Hematopoietic multipotent progenitor cell treated with erythropoietin and hydrocortisone succinate and interleukin-3 and kit ligand, for 8 days (in vitro differentiated cells): ENCODE measurements around the gene ABCG8.

Source experiments
- DNase-seq: peaks from one replicate; pipeline ENCODE4 v3.0.0-alpha.2; 2015

Gene ABCG8

GRCh38 chr2:43838560-43839267, at the start of gene ABCG8, which contains the start of gene ABCG5:
ABCG8 (plus strand) TSS chr2:43838971; CDS start chr2:43839054, 83 bp downstream.
ABCG5 (minus strand) TSS chr2:43838839; CDS start chr2:43838679, 160 bp downstream.
- no peak for DNase-seq

- DNase-seq = no peak
Observed at GRCh38 chr2:43790147-43790546, 48.6 kb upstream of the ABCG8 start.

DNA sequence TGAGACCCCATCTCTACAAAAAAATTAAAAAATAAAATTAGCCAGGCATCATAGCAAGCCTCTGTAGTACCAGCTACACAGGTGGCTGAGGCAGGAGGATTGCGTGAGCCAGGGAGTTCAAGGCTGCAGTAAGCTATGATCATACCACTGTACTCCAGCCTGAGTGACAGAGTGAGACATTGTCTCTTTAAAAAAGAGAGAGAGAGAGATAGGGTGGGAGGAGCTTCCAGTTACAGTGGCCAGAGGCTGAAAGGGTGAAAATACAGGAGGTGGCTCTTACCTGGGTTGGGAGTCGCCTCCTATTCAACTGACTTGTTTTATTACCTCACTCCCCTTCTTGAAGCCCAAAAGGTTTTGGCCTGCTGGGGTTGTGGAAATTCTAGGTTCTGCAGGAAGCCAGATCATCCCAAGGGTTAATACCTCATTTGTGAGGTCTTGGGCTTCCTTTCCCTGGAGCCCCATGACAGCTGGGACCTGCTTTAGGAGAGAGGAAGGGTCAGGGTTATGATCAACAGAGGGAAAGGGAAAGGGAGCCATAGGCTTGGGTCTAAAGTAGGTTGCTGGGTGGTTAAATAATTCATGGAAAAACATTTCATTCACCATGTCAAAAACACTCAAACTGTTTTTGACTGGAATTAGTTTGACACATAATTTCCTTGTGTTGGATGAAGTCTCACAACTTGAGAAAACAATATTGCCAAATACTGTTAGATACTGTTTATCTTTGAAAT, 47.6 kb upstream of the ABCG8 start:
- no peak for DNase-seq

DNA sequence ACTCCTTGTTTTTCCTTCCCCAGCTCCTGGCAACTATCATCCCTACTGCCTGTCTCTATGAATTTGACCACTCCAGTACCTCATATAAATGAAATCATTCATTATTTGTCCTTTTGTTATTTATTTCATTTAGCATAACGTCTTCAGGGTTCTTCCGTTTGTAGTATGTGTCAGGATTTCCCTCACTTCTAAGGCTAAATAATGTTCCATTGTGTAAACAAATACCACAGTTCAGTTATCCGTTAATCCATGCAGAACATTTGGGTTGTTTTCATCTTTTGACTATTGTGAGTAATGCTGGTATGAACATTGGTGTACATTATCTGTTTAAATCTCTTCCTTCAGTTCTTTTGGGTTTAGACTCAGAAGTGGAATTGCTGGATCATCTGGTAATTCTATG, 46.1 kb upstream of the ABCG8 start:
- DNase-seq = no peak

DNA sequence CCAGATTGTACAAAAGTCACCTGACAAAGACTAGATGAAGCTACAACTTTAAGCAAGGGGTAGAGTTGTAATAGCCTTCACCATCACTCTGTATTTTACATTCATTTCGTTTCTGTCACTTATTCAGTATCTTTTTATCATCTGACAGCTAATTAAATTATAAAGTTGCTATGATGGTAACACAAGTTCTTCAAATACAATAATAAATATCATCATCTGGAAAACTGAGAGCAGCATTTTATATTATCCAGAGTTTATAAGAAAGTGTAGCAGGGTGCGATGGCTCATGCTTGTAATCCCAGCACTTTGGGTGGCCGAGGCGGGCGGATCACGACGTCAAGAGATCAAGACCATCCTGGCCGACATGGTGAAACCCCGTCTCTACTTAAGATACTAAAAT, 43.8 kb upstream of the ABCG8 start:
- DNase-seq = no peak

DNA sequence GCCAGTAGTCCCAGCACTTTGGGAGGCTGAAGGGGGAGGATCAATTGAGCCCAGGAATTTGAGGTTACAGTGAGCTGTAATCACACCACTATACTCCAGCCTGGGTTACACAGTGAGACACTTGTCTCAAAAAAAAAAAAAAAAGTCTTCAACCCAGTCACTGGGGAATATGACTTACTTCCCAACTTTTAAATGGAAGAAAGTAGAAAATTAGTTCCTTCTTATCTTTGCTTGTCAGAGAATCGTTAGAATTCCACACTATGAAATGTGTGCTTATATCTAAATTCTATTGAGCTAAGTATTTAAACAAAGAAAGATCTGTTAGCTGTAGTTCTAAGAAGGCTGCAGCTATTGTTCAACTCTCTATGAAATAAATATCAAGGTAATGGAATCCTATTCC, 42.6 kb upstream of the ABCG8 start:
- DNase-seq = no peak

GRCh38 chr2:43798300-43798699, 40.5 kb upstream of the ABCG8 start:
- no peak for DNase-seq

GRCh38 chr2:43800894-43801293, 37.9 kb upstream of the ABCG8 start:
- no peak for DNase-seq

DNA sequence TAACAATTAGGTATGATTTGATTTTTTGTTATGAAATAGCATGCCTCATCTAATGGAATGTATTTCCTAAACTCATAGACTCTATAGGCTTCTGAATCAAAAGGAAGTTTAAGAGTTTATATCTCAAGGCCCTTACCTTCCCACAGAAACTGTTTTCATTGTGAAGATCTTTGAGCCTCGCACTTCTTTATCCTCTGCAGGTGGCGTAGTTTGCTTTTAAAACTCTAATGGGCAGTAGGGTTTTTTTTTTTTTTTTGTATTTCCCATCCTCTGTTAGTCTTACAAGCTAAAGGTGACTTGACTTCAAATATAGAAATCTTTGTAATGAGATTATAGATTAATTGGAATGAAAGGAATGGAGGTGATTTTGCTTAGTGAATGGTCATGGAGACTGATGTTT, 36.6 kb upstream of the ABCG8 start:
- no peak for DNase-seq

DNA sequence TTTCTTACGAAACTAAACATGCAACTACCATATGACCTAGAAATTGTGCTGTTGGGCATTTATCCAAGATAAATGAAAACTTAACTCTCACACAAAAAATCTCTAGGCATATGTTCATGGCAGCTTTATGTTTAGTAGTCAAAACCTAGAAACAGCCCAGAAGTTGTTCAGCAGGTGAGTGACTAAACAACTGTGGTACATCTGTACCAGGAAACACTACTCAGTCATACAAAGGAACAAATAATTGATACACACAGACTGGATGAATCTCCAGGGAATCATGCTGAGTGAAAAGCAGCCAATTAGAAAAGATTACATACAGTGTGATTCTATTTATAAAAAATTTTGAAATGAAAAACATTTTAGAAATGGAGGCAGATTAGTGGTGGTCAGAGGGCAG, 35.7 kb upstream of the ABCG8 start:
- DNase-seq = no peak

- no peak for DNase-seq
Observed at GRCh38 chr2:43806719-43807031, 32.1 kb upstream of the ABCG8 start.

DNA sequence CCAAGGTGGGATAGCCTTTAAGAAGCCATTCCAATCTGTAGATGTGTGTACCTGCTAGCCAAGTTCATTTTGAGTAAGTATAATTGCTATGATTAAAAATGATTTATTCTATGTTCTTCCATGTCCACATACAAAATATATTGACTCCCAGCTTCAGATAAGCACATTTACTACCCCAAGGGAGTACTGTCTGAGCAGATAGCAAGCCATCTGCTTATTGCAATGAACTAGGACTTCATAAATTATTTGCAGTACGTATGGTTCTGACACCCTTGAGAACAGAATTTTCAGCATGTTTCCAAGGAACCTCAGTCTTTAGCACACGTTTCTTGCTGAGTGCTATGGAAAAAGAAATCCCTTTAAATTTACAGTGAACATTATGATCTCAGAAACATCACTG, 28.3 kb upstream of the ABCG8 start:
- no peak for DNase-seq

GRCh38 chr2:43810888-43811287, 27.9 kb upstream of the ABCG8 start:
- DNase-seq = no peak

DNA sequence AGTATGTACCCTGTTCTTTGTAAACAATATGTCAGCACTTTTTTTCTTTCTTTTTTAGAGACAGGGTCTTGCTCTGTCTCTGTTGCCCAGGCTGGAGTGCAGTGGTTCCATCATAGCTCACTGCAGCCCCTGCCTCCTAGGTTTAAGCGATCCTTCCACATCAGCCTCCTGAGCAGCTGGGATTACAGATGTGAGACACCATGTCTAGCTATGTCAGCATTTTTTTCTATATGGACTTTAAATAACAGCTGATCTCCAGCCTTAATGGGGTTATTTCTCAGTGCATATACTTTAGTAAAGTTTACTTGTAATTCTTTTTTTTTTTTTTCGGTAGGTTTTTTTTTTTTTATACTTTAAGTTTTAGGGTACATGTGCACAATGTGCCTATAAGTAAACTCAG, 26.8 kb upstream of the ABCG8 start:
- DNase-seq = no peak

DNA sequence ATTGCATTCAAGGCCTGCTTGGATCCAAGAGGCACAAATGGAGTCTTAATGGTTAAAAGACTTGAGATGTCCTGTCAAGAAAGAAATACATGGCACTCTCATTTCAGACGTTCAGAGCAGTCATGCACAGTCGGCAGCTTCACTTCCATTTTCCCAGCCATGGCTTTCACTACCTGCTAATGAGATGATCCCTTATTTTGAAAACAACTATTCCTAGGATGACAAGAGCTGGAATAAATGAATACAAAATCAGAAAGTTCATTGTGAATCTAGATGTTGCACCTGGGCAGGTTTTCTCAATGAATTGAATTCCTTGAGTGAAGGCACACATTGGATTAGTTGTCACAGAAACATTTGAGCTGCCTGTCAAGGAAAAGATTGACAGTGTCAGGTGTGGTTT, 25.8 kb upstream of the ABCG8 start:
- no peak for DNase-seq

- no peak for DNase-seq
Observed at GRCh38 chr2:43814711-43815110, 24.1 kb upstream of the ABCG8 start.

- DNase-seq = peak; percentile 49
Observed at GRCh38 chr2:43818761-43819160, 20.0 kb upstream of the ABCG8 start.

- DNase-seq = no peak
Observed at GRCh38 chr2:43819491-43820163, 19.1 kb upstream of the ABCG8 start.

- DNase-seq = no peak
Observed at GRCh38 chr2:43822839-43823238, 15.9 kb upstream of the ABCG8 start.

GRCh38 chr2:43823751-43824150, 15.0 kb upstream of the ABCG8 start:
- DNase-seq = no peak

DNA sequence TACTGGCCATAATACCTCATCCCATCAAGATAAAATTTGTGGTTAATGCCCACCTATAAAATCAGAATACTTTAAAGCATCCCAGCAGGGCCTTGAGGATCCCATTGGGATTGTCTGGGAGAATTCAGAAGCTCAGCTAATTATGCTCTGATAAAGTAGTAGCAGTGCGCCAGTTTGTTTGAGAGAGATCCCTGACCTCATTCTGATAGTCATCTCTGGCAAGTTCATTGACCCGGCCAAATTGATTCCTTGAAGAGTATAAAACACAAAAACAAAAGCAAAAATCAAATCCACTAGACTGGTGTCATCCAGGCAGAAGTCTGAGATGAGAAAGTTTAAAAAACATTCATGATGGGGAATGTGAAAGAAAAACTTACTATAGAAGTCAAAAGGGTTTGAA, 14.3 kb upstream of the ABCG8 start:
- DNase-seq = no peak

- DNase-seq = no peak
Observed at GRCh38 chr2:43824951-43825493, 13.7 kb upstream of the ABCG8 start.

DNA sequence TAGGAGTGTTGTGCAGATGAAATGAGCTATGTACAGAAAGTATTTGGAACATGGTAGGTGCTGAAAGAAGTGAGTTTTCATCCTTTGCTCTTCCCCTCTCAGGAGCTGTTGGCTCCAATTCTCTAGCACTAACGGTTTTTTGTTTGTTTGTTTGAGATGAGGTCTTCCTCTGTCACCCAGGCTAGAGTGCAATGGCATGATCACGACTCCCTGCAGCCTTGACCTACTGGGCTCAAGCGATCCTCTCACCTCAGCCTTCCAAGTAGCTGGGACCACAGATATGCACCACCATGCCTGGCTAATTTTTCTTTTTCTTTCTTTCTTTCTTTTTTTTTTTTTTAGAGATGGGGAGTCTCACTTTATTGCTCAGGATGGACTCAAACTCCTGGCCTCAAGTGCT, 12.9 kb upstream of the ABCG8 start:
- no peak for DNase-seq
